B cell (primary cell): Measurements from ENCODE around the gene TRIM65. TPM values are rescaled to one million over a fixed set of nuclear protein-coding genes. Genes with fewer than 3 reads are reported as not detected.
A peak's percentile ranks its signal among the peaks of the same experiment; 100 is the strongest.
"Not testable (repeated sequence)": the region's sequence is repeated elsewhere in the genome, so short reads cannot be mapped to it uniquely, and the experiment has no call there.

Experiments
- ATAC-seq: fragments of 200-7000 bp; cut with Tn5 transposase; one replicate; pipeline ENCODE4 v1.10.0; 2021; ENCODE audit warnings: low read depth, mild to moderate bottlenecking, moderate number of reproducible peaks, moderate library complexity
- CTCF ChIA-PET: fragments of 350-600 bp; sonication (Branson Sonifier 250); formaldehyde crosslinking; loops from one replicate; lab custom pipeline; 2021; ENCODE audit warnings: antibody characterized with exemption, inconsistent platforms; lab: Charles Lee
- POLR2A ChIA-PET: fragments of 350-600 bp; sonication (Branson Sonifier 250); formaldehyde crosslinking; loops from one replicate; lab custom pipeline; 2021; ENCODE audit warnings: antibody characterized with exemption; lab: Charles Lee
- DNase-seq: peaks from one replicate; pipeline ENCODE4 v3.0.0; 2013
- H2AFZ ChIP-seq: 2 replicates; pipeline ENCODE4 v1.6.1; 2012; ENCODE audit warnings: mild to moderate bottlenecking, low read depth, low read length; ENCODE audit not compliant: insufficient read depth, poor library complexity, severe bottlenecking
- H3K27ac ChIP-seq, 2 donors: 1 replicate in 1 of 2; 2 replicates in 1 of 2; pipeline ENCODE4 v1.5.1; 2012 to 2013; ENCODE audit warnings: low read length in 2 of 2, mild to moderate bottlenecking in 2 of 2, moderate library complexity in 1 of 2
- H3K27me3 ChIP-seq, 4 experiments: fragments of 200-600 bp in 1 of 4; sonication (generic) in 1 of 4; replicated peaks in 1 of 4; 1 replicate in 2 of 4; 2 replicates in 2 of 4; pipeline versions ENCODE4 v1.6.1 to v1.7.0; 2013 to 2016; ENCODE audit warnings: low read length in 3 of 4, mild to moderate bottlenecking in 2 of 4, mixed read lengths in 1 of 4, moderate library complexity in 1 of 4; ENCODE audit not compliant: insufficient read depth in 4 of 4, control insufficient read depth in 3 of 4; ENCODE audit errors: control extremely low read depth in 1 of 4
- H3K36me3 ChIP-seq, 2 experiments: replicated peaks in 1 of 2; 1 replicate in 1 of 2; 2 replicates in 1 of 2; pipeline versions ENCODE4 v1.6.1 to v1.7.1; 2013; ENCODE audit warnings: low read length in 1 of 2; ENCODE audit not compliant: insufficient read depth in 2 of 2, control insufficient read depth in 1 of 2; ENCODE audit errors: control extremely low read depth in 1 of 2, extremely low read depth in 1 of 2
- H3K4me1 ChIP-seq, 2 donors: fragments of 200-600 bp in 1 of 2; sonication (generic) in 1 of 2; 1 replicate in 1 of 2; 2 replicates in 1 of 2; pipeline versions ENCODE4 v1.5.1 to v1.6.1; 2013 to 2017; ENCODE audit warnings: low read length in 2 of 2; ENCODE audit not compliant: control insufficient read depth in 2 of 2, insufficient read depth in 2 of 2
- H3K4me2 ChIP-seq: replicated peaks from 2 replicates; pipeline ENCODE3; 2012; ENCODE audit warnings: mild to moderate bottlenecking, low read depth, low read length; ENCODE audit not compliant: poor library complexity, severe bottlenecking
- H3K4me3 ChIP-seq, 5 experiments: fragments of 200-600 bp in 1 of 5; sonication (generic) in 1 of 5; 1 replicate in 3 of 5; 2 replicates in 2 of 5; pipeline versions ENCODE4 v1.5.1 to v1.7.0; 2011 to 2016; ENCODE audit warnings: low read length in 4 of 5, mild to moderate bottlenecking in 4 of 5, low read depth in 2 of 5, control low read depth in 1 of 5, moderate library complexity in 1 of 5; ENCODE audit not compliant: insufficient read depth in 1 of 5; ENCODE audit errors: control extremely low read depth in 1 of 5, extremely low read depth in 1 of 5
- H3K79me2 ChIP-seq: fragments of 200-600 bp; sonication (generic); one replicate; pipeline ENCODE4 v1.6.0; 2016; ENCODE audit warnings: low read length; ENCODE audit not compliant: control insufficient read depth, insufficient read depth
- H3K9ac ChIP-seq: fragments of 200-600 bp; sonication (generic); 2 replicates; pipeline ENCODE4 v1.6.1; 2017; ENCODE audit warnings: mild to moderate bottlenecking, low read length, moderate library complexity
- H3K9me3 ChIP-seq, 3 donors: one replicate each; pipeline versions ENCODE4 v1.6.1 to v1.7.1; 2013; ENCODE audit warnings: low read length in 2 of 3; ENCODE audit not compliant: control insufficient read depth in 2 of 3, insufficient read depth in 1 of 3; ENCODE audit errors: control extremely low read depth in 1 of 3
- H4K20me1 ChIP-seq: 2 replicates; pipeline ENCODE4 v1.6.0; 2012; ENCODE audit warnings: mild to moderate bottlenecking, low read length; ENCODE audit not compliant: insufficient read depth, control insufficient read depth, poor library complexity, severe bottlenecking
- H3K27ac Mint-ChIP-seq: one replicate; pipeline ENCODE4 v1.8.0; 2021; ENCODE audit warnings: mixed read lengths
- H3K27me3 Mint-ChIP-seq: one replicate; pipeline ENCODE4 v1.8.0; 2021; ENCODE audit warnings: mixed read lengths
- H3K4me1 Mint-ChIP-seq: one replicate; pipeline ENCODE4 v1.8.0; 2021; ENCODE audit warnings: mixed read lengths
- H3K4me3 Mint-ChIP-seq: one replicate; pipeline ENCODE4 v1.8.0; 2021; ENCODE audit warnings: mixed read lengths
- H3K9me3 Mint-ChIP-seq: one replicate; pipeline ENCODE4 v1.8.0; 2022; ENCODE audit warnings: mixed read lengths; ENCODE audit not compliant: insufficient read depth
- EZH2 ChIP-seq: IDR thresholded peaks from 2 replicates; pipeline ENCODE4 v1.6.1; 2012; ENCODE audit warnings: borderline replicate concordance, low read depth, mild to moderate bottlenecking, moderate library complexity, low read length; ENCODE audit not compliant: insufficient read depth, poor library complexity, severe bottlenecking
- WGBS: methylation state at CpG from one replicate; pipeline ENCODE4 v1.1.5; 2013; ENCODE audit warnings: missing lambda C conversion rate; ENCODE audit not compliant: insufficient coverage; 5-methylcytosine and 5-hydroxymethylcytosine counted together
- intact Hi-C: fragments of 100-400 bp; cut with micrococcal nuclease; formaldehyde crosslinking; loops from one replicate; pipeline ENCODE4 v1.10.0; 2022
- polyA plus RNA-seq: library from polyadenylated mRNA; depleted of rRNA; stranded (reverse); fragments of >200 nt; gene quantifications from 2 replicates; pipeline ENCODE4 v1.2.3, GENCODE V29; 2012
- total RNA-seq, 2 donors: library from RNA; stranded (reverse); fragments of 120-200 nt in 1 of 2; gene quantifications; 1 replicate in 1 of 2; 2 replicates in 1 of 2; pipeline versions ENCODE4 v1.2.3 to v1.2.4, GENCODE V29; 2013 to 2022
- TF ChIP-seq, protein P1 (sequence below): fragments of 200-600 bp; IDR thresholded peaks from one replicate; pipeline ENCODE4 v1.8.0; 2022; ENCODE audit warnings: antibody characterized with exemption, mild to moderate bottlenecking

Gene TRIM65
- total and polyA plus RNA-seq, 2 donors (not counting 1 experiment from before 2014, with no cell fraction given), result 16.8 to 40.7 TPM

DNA sequence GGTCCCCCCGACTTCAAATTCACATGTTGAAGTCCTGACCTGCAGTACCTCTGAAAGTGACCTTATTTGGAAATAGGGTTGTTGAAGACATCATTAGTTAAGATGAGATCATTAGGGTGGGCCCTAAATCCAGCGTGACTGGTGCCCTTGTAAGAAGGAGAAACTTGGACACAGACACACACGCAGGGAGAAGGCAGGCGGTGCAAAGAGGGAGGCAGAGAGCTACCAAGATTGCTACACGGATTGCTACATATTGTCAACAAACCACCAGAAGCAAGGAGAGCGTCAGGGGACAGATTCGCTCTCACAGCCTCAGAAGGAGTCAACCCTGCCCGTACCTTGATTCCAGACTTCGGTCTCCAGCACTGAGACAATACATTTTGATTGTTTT, 34.8 kb downstream of the TRIM65 start:
- WGBS, result 95% methylated on average over 6 of the region's 9 CpGs

DNA sequence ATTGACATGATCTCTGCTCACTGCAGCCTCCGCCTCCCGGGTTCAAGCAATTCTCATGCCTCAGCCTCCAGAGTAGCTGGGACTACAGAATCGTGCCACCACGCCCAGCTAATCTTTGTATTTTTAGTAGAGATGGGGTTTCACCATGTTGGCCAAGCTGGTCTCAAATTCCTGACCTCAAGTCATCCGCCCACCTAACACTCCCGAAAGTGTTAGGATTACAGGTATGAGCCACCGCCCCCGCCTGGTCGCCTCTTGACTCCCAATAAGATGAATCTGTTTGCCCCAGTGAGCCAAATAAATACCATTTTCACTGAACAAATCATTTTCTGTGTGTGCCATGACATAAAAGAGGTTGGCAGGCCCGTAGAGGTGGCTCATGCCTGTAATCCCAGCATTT, 37.4 kb downstream of the TRIM65 start:
- Mint-ChIP-seq H3K27ac (peak overlapping the region; percentile 55), H3K4me1 (peaks cover 38% of the 10 kb centered on the region), H3K4me3 (peak overlapping the region; percentile 32)
- intact Hi-C loops, result loop anchor here (5.0 to 10.0 kb wide), 2 partner anchors 195 to 243 kb away; partner anchors contain the start of genes EXOC7, RECQL5 and SAP30BP
- ATAC-seq, H3K36me3 ChIP-seq, H3K27me3 ChIP-seq, H3K9ac ChIP-seq, DNase-seq, H3K9me3 ChIP-seq, H2AFZ ChIP-seq, H4K20me1 ChIP-seq, H3K9me3 Mint-ChIP-seq, H3K4me2 ChIP-seq, H3K27me3 Mint-ChIP-seq, H3K4me3 ChIP-seq: not testable (repeated sequence)
- peaks cover 36 to 55% of the 10 kb centered on the region in 2 donors for H3K4me1 ChIP-seq
- POLR2A ChIA-PET, result interaction anchor here (1.6 to 1.7 kb wide), 4 partner anchors 15 to 79 kb away, joined by 4 to 11 read pairs (median 8); partner anchors contain the start of genes TRIM65 and UNC13D
- H3K27ac ChIP-seq, result peak overlapping the region; percentile 68 to 81
- WGBS, result 100% methylated on average over 2 of the region's 10 CpGs
- CTCF ChIA-PET, result interaction anchor here (1.0 to 5.4 kb wide), 8 partner anchors 12 to 526 kb away, joined by 3 to 50 read pairs (median 6); partner anchors contain the start of genes MRPL38, SPHK1, TRIM47 and TRIM65
- peaks cover 19% of the 10 kb centered on the region for H3K79me2 ChIP-seq

More for the DNA sequence above, 34.8 kb downstream of the TRIM65 start:
- no peak overlapping the region for H3K4me3 ChIP-seq
- Mint-ChIP-seq H3K4me3 (no peak overlapping the region), H3K4me1 (peaks cover 40% of the 10 kb centered on the region), H3K27ac (peak overlapping the region; percentile 82), H3K9me3 (no peaks in the 10 kb centered on the region), H3K27me3 (no peaks in the 10 kb centered on the region)
- no peak for ATAC-seq
- H2AFZ ChIP-seq, result no peak overlapping the region
- intact Hi-C loops, result no loop called here
- no peak for TF ChIP-seq EZH2
- TF ChIP-seq, protein P1, sequence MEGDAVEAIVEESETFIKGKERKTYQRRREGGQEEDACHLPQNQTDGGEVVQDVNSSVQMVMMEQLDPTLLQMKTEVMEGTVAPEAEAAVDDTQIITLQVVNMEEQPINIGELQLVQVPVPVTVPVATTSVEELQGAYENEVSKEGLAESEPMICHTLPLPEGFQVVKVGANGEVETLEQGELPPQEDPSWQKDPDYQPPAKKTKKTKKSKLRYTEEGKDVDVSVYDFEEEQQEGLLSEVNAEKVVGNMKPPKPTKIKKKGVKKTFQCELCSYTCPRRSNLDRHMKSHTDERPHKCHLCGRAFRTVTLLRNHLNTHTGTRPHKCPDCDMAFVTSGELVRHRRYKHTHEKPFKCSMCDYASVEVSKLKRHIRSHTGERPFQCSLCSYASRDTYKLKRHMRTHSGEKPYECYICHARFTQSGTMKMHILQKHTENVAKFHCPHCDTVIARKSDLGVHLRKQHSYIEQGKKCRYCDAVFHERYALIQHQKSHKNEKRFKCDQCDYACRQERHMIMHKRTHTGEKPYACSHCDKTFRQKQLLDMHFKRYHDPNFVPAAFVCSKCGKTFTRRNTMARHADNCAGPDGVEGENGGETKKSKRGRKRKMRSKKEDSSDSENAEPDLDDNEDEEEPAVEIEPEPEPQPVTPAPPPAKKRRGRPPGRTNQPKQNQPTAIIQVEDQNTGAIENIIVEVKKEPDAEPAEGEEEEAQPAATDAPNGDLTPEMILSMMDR, result no peak
- peaks cover 33 to 47% of the 10 kb centered on the region in 2 donors for H3K4me1 ChIP-seq
- H3K79me2 ChIP-seq, result no peaks in the 10 kb centered on the region
- no peak for DNase-seq
- ChIA-PET CTCF (interaction anchor here (0.7 to 5.4 kb wide), 12 partner anchors 10 to 106 kb away, joined by 3 to 50 read pairs (median 4); partner anchors contain the start of genes TRIM47, TRIM65 and UNC13D), POLR2A (interaction anchor here (1.9 kb wide), 1 partner anchor 14 kb away, joined by 6 read pairs; no protein-coding TSS in a partner anchor)
- no peaks in the 10 kb centered on the region for H3K27me3 ChIP-seq
- no peak overlapping the region for H3K4me2 ChIP-seq
- H3K36me3 ChIP-seq, result no peaks in the 10 kb centered on the region
- no peaks in the 10 kb centered on the region for H3K9me3 ChIP-seq
- H3K9ac ChIP-seq, result no peak overlapping the region
- H4K20me1 ChIP-seq, result no peaks in the 10 kb centered on the region
- H3K27ac ChIP-seq, result no peak overlapping the region
